Left ventricle myocardium inferior (tissue), 1 donor: ENCODE data around the gene CDKN1A. TPM values are rescaled to one million over a fixed set of nuclear protein-coding genes. Genes with fewer than 3 reads are reported as not detected.

Source experiments
- total RNA-seq: library from RNA; stranded (reverse); fragmentation: NEBNext Ultra II Directional; extraction: Animal tissue kit (Norgen Biotek cat#: 25700); gene quantifications from one replicate; pipeline ENCODE4 v1.2.1, GENCODE V29; 2021
- donor health status: DM: no; HTN: yes; CAD: no; lungs with severe emphysema.

Gene CDKN1A
- total RNA-seq, 1 donor from 2014 or later, result 67.2 TPM

Other genes with a start within 250 kb of the CDKN1A start
- not detected for gene PXT1, start 235.9 kb upstream of the CDKN1A start, total RNA-seq
- gene KCTD20, start 235.7 kb upstream of the CDKN1A start, total RNA-seq, result 21.3 TPM
- 25.5 TPM for gene STK38, start 131.2 kb upstream of the CDKN1A start, total RNA-seq
- gene SRSF3, start 84.4 kb upstream of the CDKN1A start, total RNA-seq, result 119 TPM
- gene RAB44, start 19.1 kb downstream of the CDKN1A start, total RNA-seq, result 0.05 TPM
- gene CPNE5, start 160.7 kb downstream of the CDKN1A start, total RNA-seq, result 26.5 TPM
- gene PPIL1, start 196.1 kb downstream of the CDKN1A start, total RNA-seq, result 69.1 TPM
- 76.4 TPM for gene C6orf89, start 207.2 kb downstream of the CDKN1A start, total RNA-seq